Endothelial cell of umbilical vein (primary cell): ENCODE measurements around the gene RPL5. TPM values are rescaled to one million over a fixed set of nuclear protein-coding genes. Genes with fewer than 3 reads are reported as not detected.

Source experiments
- BruUV-seq: library from RNA; stranded (reverse); fragments of 400-500 nt; replicated peaks from 2 replicates; lab custom pipeline; 2021; lab: Mats Ljungman, UMichigan
- CTCF ChIA-PET: fragments of 300-600, 350-600 bp; sonication (Branson Sonifier 250); formaldehyde crosslinking; loops from one replicate; lab custom pipeline; 2021; ENCODE audit warnings: antibody characterized with exemption, inconsistent platforms; lab: Charles Lee
- POLR2A ChIA-PET: fragments of 300-600, 350-600 bp; sonication (Branson Sonifier 250); formaldehyde crosslinking; loops from one replicate; lab custom pipeline; 2021; ENCODE audit warnings: antibody characterized with exemption, inconsistent platforms; lab: Charles Lee
- DNase-seq: peaks from one replicate; pipeline ENCODE4 v3.0.0-alpha.2; 2011; ENCODE audit warnings: low read depth, low spot score
- FAIRE-seq: peaks from 2 replicates; lab custom pipeline; 2011; peaks lifted over from hg19 to GRCh38; lab: Jason Lieb, UNC
- H2AFZ ChIP-seq: 2 replicates; pipeline ENCODE4 v1.6.0; 2012; ENCODE audit warnings: low read depth, low read length, control low read depth, inconsistent platforms
- H3K27ac ChIP-seq: 2 replicates; pipeline ENCODE4 v1.5.1; 2011; ENCODE audit warnings: low read depth, mild to moderate bottlenecking, control low read depth, low read length, moderate library complexity; ENCODE audit not compliant: insufficient read depth
- H3K27me3 ChIP-seq, 2 experiments: 2 replicates each; pipeline versions ENCODE4 v1.6.0 to v1.6.1; 2011; ENCODE audit warnings: low read length in 2 of 2, mixed read lengths in 1 of 2; ENCODE audit not compliant: control insufficient read depth in 2 of 2, insufficient read depth in 2 of 2
- H3K36me3 ChIP-seq, 2 experiments: 2 replicates in 1 of 2; 3 replicates in 1 of 2; pipeline ENCODE4 v1.5.1; 2011; ENCODE audit warnings: low read length in 2 of 2, mild to moderate bottlenecking in 1 of 2, moderate library complexity in 1 of 2; ENCODE audit not compliant: control insufficient read depth in 2 of 2, insufficient read depth in 2 of 2; ENCODE audit errors: extremely low read depth in 1 of 2
- H3K4me1 ChIP-seq: 3 replicates; pipeline ENCODE4 v1.5.1; 2011; ENCODE audit warnings: mild to moderate bottlenecking, low read length; ENCODE audit not compliant: control insufficient read depth, insufficient read depth; ENCODE audit errors: extremely low read depth
- H3K4me2 ChIP-seq: 2 replicates; pipeline ENCODE4 v1.6.1; 2011; ENCODE audit warnings: low read length, control low read depth, mixed read lengths; ENCODE audit not compliant: insufficient read depth
- H3K4me3 ChIP-seq, 3 experiments: fragments of 200-600 bp in 1 of 3; sonication (generic), shearing (Covaris generic) in 1 of 3; replicated peaks in 1 of 3; 2 replicates each; pipeline ENCODE4 v1.5.1; 2011 to 2016; ENCODE audit warnings: control low read depth in 3 of 3, low read length in 3 of 3, mild to moderate bottlenecking in 2 of 3, inconsistent platforms in 1 of 3, low read depth in 1 of 3, moderate library complexity in 1 of 3; ENCODE audit not compliant: insufficient read depth in 1 of 3
- H3K79me2 ChIP-seq: 2 replicates; pipeline ENCODE4 v1.6.0; 2012; ENCODE audit warnings: low read length, inconsistent platforms; ENCODE audit not compliant: control insufficient read depth, insufficient read depth
- H3K9ac ChIP-seq: replicated peaks from 2 replicates; pipeline ENCODE3; 2011; ENCODE audit warnings: low read length, control low read depth; ENCODE audit not compliant: insufficient read depth; ENCODE audit errors: extremely low read depth
- H3K9me1 ChIP-seq: replicated peaks from 3 replicates; pipeline ENCODE4 v1.6.0; 2011; ENCODE audit warnings: mild to moderate bottlenecking, low read length; ENCODE audit not compliant: control insufficient read depth, insufficient read depth; ENCODE audit errors: extremely low read depth
- H3K9me3 ChIP-seq: replicated peaks from 2 replicates; pipeline ENCODE4 v1.5.1; 2012; ENCODE audit warnings: low read length, inconsistent platforms; ENCODE audit not compliant: control insufficient read depth, insufficient read depth
- H4K20me1 ChIP-seq: replicated peaks from 2 replicates; pipeline ENCODE3; 2011; ENCODE audit warnings: mild to moderate bottlenecking, low read length; ENCODE audit not compliant: control insufficient read depth, insufficient read depth; ENCODE audit errors: extremely low read depth
- CTCF ChIP-seq, 2 donors: IDR thresholded peaks; 1 replicate in 1 of 2; 2 replicates in 1 of 2; pipeline ENCODE4 v1.5.1; 2011; ENCODE audit warnings: low read length in 2 of 2, mild to moderate bottlenecking in 2 of 2, moderate library complexity in 2 of 2, control low read depth in 1 of 2, inconsistent platforms in 1 of 2, low read depth in 1 of 2; ENCODE audit not compliant: insufficient read depth in 1 of 2; ENCODE audit errors: extremely low read depth in 1 of 2
- EZH2 ChIP-seq: IDR thresholded peaks from 2 replicates; pipeline ENCODE4 v1.6.1; 2012; ENCODE audit warnings: borderline replicate concordance, low read depth, mild to moderate bottlenecking, moderate library complexity, low read length, inconsistent platforms; ENCODE audit not compliant: severe bottlenecking
- FOS ChIP-seq: IDR thresholded peaks from 2 replicates; pipeline ENCODE4 v1.6.1; 2011; ENCODE audit warnings: mild to moderate bottlenecking, low read length, moderate library complexity, borderline replicate concordance; ENCODE audit not compliant: insufficient read depth
- GATA2 ChIP-seq: IDR thresholded peaks from 2 replicates; pipeline ENCODE4 v1.7.0; 2011; ENCODE audit warnings: low read depth, mild to moderate bottlenecking, moderate library complexity, mixed read lengths, low read length; ENCODE audit not compliant: insufficient read length, insufficient read depth
- JUN ChIP-seq: IDR thresholded peaks from 2 replicates; pipeline ENCODE4 v1.6.1; 2011; ENCODE audit warnings: borderline replicate concordance, low read depth; ENCODE audit not compliant: insufficient read length, insufficient read depth
- MAX ChIP-seq: IDR thresholded peaks from 2 replicates; pipeline ENCODE4 v1.6.1; 2011; ENCODE audit not compliant: insufficient read depth, insufficient read length
- MYC ChIP-seq: IDR thresholded peaks from one replicate; pipeline ENCODE4 v1.6.1; 2011; ENCODE audit warnings: mild to moderate bottlenecking, low read depth, low read length
- POLR2A ChIP-seq: IDR thresholded peaks from 2 replicates; pipeline ENCODE4 v1.6.1; 2012; ENCODE audit warnings: low read depth, mild to moderate bottlenecking, control low read depth, low read length
- POLR2AphosphoS5 ChIP-seq: IDR thresholded peaks from 2 replicates; pipeline ENCODE4 v1.6.1; 2012; ENCODE audit warnings: low read depth, mild to moderate bottlenecking, control low read depth, low read length, moderate library complexity; ENCODE audit not compliant: insufficient read depth
- dilution Hi-C: fragments of 300-500 bp; cut with MboI; formaldehyde crosslinking; loops from one replicate; pipeline ENCODE4 v1.15.0; 2019; ENCODE audit warnings: low sequenced_read_pairs; ENCODE audit not compliant: extremely low pct_ligation_motif_present
- intact Hi-C: fragments of 100-400 bp; cut with micrococcal nuclease; formaldehyde crosslinking; loops from one replicate; pipeline ENCODE4 v1.10.0; 2022
- polyA plus RNA-seq, 4 experiments: library from polyadenylated mRNA; depleted of rRNA in 3 of 4; stranded (reverse) in 3 of 4; unstranded in 1 of 4; fragments of >200 nt; gene quantifications; 2 replicates each; pipeline versions ENCODE4 v1.2.1 to v1.2.3, GENCODE V29; 2011 to 2012; ENCODE audit warnings: missing spikeins in 1 of 4
- total RNA-seq: library from RNA; stranded (reverse); gene quantifications from 2 replicates; pipeline ENCODE4 v1.2.3, GENCODE V29; 2021

The RPL5 gene
- total and polyA plus RNA-seq, 2 donors (not counting 3 experiments of a cell fraction or from before 2014, with no cell fraction given), result 1,109 to 1,237 TPM

- BruUV-seq, result no TSS peak
- FAIRE-seq, result no peak
- intact Hi-C loops, result no loop called here
- H3K9me1 ChIP-seq, result no peaks in the 10 kb centered on the region
- no peak for DNase-seq
- H2AFZ ChIP-seq, result no peak overlapping the region
- H3K4me2 ChIP-seq, result no peak overlapping the region
- no peak overlapping the region for H3K4me3 ChIP-seq
- H3K27me3 ChIP-seq, result peaks cover 2 to 6% of the 10 kb centered on the region in 2 experiments
- dilution Hi-C loops, result no loop called here
- no peaks in the 10 kb centered on the region for H4K20me1 ChIP-seq
- no peak for TF ChIP-seq MAX
- no peak for TF ChIP-seq FOS
- no peak for TF ChIP-seq POLR2AphosphoS5
- TF ChIP-seq JUN, result no peak
- TF ChIP-seq EZH2, result no peak
- no peak for TF ChIP-seq MYC
- TF ChIP-seq CTCF (IDR thresholded peaks at IDR 0.05; ENCODE audit: extremely low read depth in 1 of 2, insufficient read depth in 1 of 2, low read depth in 1 of 2, low read length in 2 of 2), result no peak
- TF ChIP-seq POLR2A, result no peak
- TF ChIP-seq GATA2, result no peak
- POLR2A ChIA-PET, result no interaction called here
- CTCF ChIA-PET, result interaction anchor here (0.6 to 11.4 kb wide), 18 partner anchors 8 to 547 kb away, joined by 3 to 257 read pairs (median 5); partner anchors contain the start of gene DIPK1A
- H3K9ac ChIP-seq, result no peak overlapping the region
- no peaks in the 10 kb centered on the region for H3K4me1 ChIP-seq
- H3K9me3 ChIP-seq, result no peaks in the 10 kb centered on the region
- H3K27ac ChIP-seq, result no peak overlapping the region
- no peaks in the 10 kb centered on the region for H3K36me3 ChIP-seq
- H3K79me2 ChIP-seq, result no peaks in the 10 kb centered on the region
Observed at GRCh38 chr1:92857817-92858216, 26.0 kb downstream of the RPL5 start.
